Tibial nerve (tissue), 3 donors: ENCODE measurements around the gene PLEKHG4B.

Experiments
- POLR2A ChIP-seq, 2 donors: fragments of 450-650 bp; IDR thresholded peaks; one replicate each; pipeline ENCODE4 v1.6.1; 2017; ENCODE audit warnings: antibody characterized with exemption in 2 of 2, mild to moderate bottlenecking in 2 of 2, moderate library complexity in 2 of 2
- TF ChIP-seq, protein P1 (sequence below), 5 experiments: fragments of 200-600 bp in 3 of 5; fragments of 450-650 bp in 2 of 5; sonication (generic) in 3 of 5; IDR thresholded peaks; one replicate each; pipeline ENCODE4 v1.5.1; 2016 to 2019; ENCODE audit warnings: antibody characterized with exemption in 5 of 5, mild to moderate bottlenecking in 3 of 5, moderate library complexity in 2 of 5

GRCh38 chr5:173392-174290 lies 81.7 kb downstream of the PLEKHG4B start:
- TF ChIP-seq POLR2A (IDR thresholded peaks at IDR 0.05) = no peak
- TF ChIP-seq, protein P1, sequence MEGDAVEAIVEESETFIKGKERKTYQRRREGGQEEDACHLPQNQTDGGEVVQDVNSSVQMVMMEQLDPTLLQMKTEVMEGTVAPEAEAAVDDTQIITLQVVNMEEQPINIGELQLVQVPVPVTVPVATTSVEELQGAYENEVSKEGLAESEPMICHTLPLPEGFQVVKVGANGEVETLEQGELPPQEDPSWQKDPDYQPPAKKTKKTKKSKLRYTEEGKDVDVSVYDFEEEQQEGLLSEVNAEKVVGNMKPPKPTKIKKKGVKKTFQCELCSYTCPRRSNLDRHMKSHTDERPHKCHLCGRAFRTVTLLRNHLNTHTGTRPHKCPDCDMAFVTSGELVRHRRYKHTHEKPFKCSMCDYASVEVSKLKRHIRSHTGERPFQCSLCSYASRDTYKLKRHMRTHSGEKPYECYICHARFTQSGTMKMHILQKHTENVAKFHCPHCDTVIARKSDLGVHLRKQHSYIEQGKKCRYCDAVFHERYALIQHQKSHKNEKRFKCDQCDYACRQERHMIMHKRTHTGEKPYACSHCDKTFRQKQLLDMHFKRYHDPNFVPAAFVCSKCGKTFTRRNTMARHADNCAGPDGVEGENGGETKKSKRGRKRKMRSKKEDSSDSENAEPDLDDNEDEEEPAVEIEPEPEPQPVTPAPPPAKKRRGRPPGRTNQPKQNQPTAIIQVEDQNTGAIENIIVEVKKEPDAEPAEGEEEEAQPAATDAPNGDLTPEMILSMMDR (IDR thresholded peaks at IDR 0.05) = no peak
